HG02852 (cell line): Measurements from ENCODE around the gene TULP4.
"Not testable (repeated sequence)": the region's sequence is repeated elsewhere in the genome, so short reads cannot be mapped to it uniquely, and the experiment has no call there.

Experiments
- ATAC-seq: cut with Tn5 transposase; IDR thresholded peaks from one replicate; pipeline ENCODE4 v1.9.1; 2021; ENCODE audit warnings: mild to moderate bottlenecking, moderate library complexity; ENCODE audit not compliant: unreplicated experiment

The TULP4 gene

GRCh38 chr6:158460602-158461169, 148.4 kb downstream of the TULP4 start:
- ATAC-seq, result no peak

DNA sequence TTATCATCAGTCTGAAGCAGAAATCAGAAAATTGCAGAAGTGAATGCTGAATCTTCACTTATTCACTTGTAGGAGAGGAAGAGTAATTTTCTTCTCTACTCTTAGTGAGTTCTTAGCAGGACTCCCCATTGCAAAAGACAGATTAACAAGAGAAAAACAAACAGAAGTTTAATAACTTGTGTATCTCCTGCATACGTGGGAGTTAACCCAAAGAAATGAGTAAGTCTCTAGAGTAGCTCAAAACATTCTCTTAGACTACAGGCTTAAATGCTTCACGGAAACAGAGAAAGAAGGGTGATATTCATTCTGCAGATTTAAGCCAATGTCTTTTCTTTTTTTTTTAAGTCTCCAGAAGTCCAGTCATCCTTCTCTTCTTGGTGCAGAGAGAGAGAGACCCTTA, 149.7 kb downstream of the TULP4 start:
- no peak for ATAC-seq

- ATAC-seq, result no peak
Measured at GRCh38 chr6:158464483-158464882, 152.2 kb downstream of the TULP4 start.

DNA sequence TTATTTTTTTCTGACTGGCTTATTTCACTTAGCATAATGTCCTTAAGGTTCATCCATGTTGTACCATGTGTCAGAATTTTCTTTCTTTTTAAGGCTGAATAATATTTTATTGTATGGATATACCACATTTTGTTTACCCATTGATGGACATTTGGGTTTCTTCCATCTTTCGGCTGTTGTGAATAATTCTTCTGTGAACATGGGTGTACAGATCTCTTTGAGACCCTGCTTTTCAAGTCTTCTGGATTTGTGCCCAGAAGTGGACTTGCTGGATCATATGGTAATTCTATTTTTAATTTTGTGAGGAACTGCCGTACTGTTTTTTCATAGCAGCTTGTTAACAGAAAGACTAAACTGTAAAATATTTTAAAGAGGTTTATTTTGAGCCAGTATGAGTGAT, 153.0 kb downstream of the TULP4 start:
- ATAC-seq, result no peak

- no peak for ATAC-seq
Measured at GRCh38 chr6:158465747-158466146, 153.5 kb downstream of the TULP4 start.

- no peak for ATAC-seq
Measured at GRCh38 chr6:158467923-158468322, 155.7 kb downstream of the TULP4 start.

DNA sequence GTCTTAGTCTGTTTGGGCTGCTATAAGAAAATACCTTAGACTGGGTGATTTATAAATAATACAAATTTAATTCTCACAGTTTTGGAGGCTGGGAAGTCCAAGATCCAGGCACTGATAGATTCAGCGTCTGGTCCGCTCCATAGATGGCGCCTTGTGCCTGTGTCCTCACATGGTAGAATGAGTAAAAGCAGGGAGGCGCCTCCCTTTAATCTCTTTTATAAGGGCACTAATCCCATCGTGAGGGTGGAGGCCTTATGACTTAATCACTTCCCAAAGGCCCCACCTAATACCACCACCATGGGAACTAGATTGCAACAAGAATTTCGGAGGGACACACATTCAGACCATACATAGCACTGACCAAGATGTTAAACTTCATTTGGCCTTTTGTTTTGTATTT, 156.4 kb downstream of the TULP4 start:
- no peak for ATAC-seq

- ATAC-seq, result not testable (repeated sequence)
Measured at GRCh38 chr6:158470023-158470422, 157.8 kb downstream of the TULP4 start.

- ATAC-seq, result no peak
Measured at GRCh38 chr6:158471339-158471738, 159.1 kb downstream of the TULP4 start.

- ATAC-seq, result no peak
Measured at GRCh38 chr6:158472447-158472846, 160.2 kb downstream of the TULP4 start.

DNA sequence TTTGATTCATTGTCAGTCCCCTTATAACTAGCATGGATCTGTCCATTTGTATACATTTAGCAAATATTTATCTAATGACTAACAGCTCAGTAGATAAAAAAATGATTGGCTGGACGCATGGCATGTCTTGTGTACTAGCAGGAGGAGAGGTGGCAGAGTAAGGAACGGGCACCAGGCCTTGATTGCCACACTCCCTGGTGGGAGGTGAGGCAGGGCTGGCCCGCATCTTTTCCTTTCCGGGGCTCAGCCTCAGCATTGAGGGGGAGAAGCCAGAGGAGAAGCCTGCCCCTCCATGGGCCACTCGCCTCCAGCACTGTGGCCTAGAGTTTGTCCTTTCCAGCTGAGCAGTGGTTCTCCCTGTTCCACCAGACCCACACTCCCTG, 162.7 kb downstream of the TULP4 start:
- no peak for ATAC-seq

- peak; percentile 82 for ATAC-seq
Measured at GRCh38 chr6:158475344-158476302, 163.4 kb downstream of the TULP4 start.

- no peak for ATAC-seq
Measured at GRCh38 chr6:158476389-158476788, 164.1 kb downstream of the TULP4 start.

GRCh38 chr6:158477722-158478121, 165.5 kb downstream of the TULP4 start:
- ATAC-seq, result not testable (repeated sequence)

DNA sequence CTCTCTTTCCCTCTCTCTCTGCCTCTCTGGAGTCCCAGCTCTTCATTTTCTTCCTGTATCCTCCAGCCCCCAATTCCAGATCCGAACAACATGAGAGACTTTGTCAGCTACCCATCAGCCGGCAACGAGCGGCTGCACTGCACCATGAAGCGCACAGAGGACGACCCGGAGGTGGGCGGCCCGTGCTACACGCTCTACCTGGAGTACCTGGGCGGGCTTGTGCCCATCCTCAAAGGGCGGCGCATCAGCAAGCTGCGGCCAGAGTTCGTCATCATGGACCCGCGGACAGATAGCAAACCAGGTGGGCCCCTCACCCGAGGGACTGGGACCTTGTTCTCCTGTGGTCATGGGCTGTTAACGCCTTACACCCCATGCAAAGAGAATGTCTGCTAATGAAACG, 168.7 kb downstream of the TULP4 start:
- ATAC-seq, result no peak

- ATAC-seq, result no peak
Measured at GRCh38 chr6:158481690-158482473, 169.6 kb downstream of the TULP4 start.

GRCh38 chr6:158485431-158485830, 173.2 kb downstream of the TULP4 start:
- ATAC-seq, result no peak

DNA sequence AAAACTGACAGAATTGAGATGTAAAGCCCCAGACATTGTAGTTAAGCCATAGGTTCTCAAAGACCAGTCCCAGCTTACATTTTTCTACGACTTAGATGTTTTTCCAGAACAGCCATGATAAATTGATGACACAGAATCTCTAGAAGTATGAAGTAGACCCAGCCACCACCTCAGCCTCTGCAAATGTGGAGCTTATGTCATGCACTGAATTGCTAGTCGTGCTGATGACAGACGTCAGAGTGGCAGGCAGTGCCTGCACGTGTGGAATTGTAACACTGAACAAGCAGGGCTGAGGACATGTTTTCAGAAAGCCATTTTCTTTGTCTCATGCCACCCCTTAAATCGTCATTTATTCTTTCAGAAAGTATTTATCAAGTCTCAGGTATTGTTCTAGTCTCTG, 175.2 kb downstream of the TULP4 start:
- ATAC-seq, result no peak

- no peak for ATAC-seq
Measured at GRCh38 chr6:158488065-158488464, 175.8 kb downstream of the TULP4 start.

- no peak for ATAC-seq
Measured at GRCh38 chr6:158489441-158489840, 177.2 kb downstream of the TULP4 start.

GRCh38 chr6:158492881-158493280, 180.6 kb downstream of the TULP4 start:
- ATAC-seq, result no peak

- no peak for ATAC-seq
Measured at GRCh38 chr6:158496700-158497099, 184.4 kb downstream of the TULP4 start.
